Stimulated activated CD4-positive, alpha-beta T cell treated with anti-CD3 and anti-CD28 coated beads, Interleukin-2, amount 100 ng/mL, for 4 hours (primary cell): ENCODE results near the gene SLC45A3.
"Not testable (repeated sequence)": the region's sequence is repeated elsewhere in the genome, so short reads cannot be mapped to it uniquely, and the experiment has no call there.

Experiments used
- DNase-seq: peaks from one replicate; pipeline ENCODE4 v3.0.0-alpha.2; 2020; ENCODE audit warnings: low read depth

Gene SLC45A3, protein sequence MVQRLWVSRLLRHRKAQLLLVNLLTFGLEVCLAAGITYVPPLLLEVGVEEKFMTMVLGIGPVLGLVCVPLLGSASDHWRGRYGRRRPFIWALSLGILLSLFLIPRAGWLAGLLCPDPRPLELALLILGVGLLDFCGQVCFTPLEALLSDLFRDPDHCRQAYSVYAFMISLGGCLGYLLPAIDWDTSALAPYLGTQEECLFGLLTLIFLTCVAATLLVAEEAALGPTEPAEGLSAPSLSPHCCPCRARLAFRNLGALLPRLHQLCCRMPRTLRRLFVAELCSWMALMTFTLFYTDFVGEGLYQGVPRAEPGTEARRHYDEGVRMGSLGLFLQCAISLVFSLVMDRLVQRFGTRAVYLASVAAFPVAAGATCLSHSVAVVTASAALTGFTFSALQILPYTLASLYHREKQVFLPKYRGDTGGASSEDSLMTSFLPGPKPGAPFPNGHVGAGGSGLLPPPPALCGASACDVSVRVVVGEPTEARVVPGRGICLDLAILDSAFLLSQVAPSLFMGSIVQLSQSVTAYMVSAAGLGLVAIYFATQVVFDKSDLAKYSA

DNA sequence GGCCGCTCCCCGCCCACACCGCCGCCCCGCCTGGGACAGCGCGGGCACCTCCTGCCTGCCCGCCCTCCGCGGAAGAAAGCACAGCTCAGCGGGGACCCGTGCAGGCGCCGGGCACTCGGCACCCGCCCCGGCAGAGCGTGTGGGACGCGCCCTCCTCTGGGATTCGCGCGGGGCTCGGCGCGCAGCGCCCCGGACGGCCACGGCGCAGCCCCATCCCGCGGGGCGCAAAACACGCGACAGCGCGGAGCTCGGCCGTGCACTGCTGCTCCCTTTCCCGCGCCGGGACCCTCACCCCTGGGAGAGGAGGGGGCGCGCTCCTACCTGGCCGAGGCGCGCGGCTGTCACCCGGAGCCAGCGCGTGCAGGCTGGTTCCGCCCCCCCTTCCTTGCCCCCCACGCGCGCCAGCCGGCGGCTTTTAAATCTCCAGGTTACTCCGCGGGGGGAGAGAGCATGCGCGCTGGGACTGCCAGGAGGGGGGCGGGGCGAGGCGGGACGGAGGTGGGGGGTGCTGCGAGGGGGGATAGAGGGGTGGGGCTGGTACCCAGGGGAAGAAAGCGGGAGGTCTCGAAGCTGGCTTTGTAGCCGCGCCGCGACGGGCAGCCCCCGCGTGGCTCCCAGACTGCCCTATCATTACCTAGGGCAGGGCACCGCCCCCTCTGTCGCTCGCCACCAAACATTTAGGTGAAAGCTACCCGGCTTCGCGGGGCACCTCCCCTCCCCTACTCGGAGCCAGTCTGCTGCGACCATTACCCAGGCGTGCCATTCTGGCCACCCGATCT lies at the start of gene SLC45A3:
SLC45A3 (minus strand) TSS at position 437 of the 779 bp plus-strand sequence. CDS start 15,853 bp downstream, outside the sequence.
- DNase-seq = peak; percentile 35

DNA sequence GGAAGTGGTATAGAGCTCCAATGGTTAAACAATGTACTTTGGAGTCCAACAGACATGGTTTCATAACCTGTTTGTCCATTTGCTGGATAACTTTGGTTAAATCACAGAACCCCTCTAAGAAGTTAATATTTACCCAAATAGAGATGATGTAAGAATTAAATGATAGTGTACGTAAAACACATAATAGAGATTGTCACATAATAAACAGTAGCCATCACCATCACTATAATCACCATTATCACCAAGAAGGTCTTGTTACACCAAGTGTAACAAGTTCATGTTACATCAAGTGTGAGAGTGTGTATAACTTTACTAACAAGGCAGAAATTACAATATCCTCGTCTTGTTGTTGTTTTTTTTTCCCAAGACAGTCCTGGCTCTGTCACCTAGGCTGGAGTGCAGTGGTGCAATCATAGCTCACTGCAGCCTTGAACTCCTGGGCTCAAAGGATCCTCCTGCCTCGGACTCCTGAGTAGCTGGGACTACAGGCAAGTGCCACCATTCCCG lies 46.4 kb upstream of the SLC45A3 start:
- no peak for DNase-seq

DNA sequence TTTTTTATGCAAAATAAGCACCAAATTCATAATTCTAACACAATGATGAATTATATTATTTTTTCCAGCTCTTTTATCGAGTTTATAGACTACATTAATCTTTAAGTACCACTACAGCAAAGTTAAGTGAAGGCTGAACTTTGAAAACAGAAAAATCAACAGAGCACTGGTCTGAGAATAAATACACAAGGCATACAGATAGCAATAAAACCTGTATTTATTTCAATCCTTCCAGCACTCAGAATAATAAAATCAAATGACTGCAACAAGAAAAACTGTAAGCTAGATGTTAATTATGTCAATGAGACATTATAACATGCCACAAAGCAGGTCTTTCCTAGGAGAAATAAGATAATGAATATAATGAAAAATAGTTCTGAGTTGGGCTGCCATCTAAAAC lies 45.2 kb upstream of the SLC45A3 start:
- no peak for DNase-seq

DNA sequence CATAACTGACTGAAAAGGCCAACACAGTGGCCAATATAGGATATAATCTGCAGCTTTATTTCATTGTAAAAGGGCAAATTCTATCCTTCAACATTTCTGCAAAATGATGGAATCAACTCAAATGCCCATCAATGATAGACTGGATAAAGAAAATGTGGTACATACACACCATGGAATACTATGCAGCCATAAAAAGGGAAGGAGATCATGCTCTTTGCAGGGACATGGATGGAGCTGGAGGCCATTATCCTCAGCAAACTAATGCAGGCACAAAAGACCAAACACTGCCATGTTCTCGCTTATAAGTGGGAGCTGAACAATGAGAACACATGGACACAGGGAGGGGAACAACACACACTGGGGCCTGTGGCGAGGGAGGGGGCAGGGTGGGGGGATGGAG lies 40.4 kb upstream of the SLC45A3 start:
- not testable (repeated sequence) for DNase-seq

DNA sequence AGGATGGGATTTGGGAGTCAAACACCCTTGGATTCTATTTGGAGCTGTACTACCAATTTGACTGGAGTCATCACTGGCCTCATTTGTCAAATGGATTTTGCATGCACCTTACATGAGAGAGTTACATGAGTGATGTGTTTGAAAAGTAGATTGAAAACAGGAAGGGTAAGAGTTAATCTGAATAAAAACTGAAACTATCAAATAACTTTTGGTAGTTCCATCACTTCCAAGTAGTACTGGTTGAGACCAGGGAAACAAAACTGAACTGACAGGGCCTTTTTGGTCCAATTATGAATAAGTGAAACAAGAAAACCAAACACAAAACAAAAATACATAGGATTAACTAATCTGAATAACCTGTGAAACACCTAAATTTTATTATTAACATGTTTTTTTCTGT lies 39.5 kb upstream of the SLC45A3 start:
- no peak for DNase-seq

DNA sequence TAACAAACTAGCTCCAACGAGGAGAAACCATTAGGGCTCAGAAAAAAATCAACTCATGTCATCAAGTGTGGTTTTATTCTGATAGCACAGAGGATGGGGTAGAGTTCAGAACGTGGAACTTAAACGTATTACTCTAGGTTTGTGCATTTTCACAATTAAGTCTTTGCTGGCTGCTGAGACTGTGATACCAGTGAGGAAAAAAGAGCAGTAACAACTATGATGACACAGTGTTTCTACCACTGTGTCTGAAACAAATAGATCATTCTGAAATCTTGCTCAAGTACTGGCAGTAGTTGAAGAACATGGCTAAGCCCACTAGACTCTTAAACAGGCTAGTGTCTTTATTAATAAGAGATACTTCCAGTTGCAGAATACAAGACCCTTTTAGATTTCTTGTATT lies 38.7 kb upstream of the SLC45A3 start:
- DNase-seq = no peak

DNA sequence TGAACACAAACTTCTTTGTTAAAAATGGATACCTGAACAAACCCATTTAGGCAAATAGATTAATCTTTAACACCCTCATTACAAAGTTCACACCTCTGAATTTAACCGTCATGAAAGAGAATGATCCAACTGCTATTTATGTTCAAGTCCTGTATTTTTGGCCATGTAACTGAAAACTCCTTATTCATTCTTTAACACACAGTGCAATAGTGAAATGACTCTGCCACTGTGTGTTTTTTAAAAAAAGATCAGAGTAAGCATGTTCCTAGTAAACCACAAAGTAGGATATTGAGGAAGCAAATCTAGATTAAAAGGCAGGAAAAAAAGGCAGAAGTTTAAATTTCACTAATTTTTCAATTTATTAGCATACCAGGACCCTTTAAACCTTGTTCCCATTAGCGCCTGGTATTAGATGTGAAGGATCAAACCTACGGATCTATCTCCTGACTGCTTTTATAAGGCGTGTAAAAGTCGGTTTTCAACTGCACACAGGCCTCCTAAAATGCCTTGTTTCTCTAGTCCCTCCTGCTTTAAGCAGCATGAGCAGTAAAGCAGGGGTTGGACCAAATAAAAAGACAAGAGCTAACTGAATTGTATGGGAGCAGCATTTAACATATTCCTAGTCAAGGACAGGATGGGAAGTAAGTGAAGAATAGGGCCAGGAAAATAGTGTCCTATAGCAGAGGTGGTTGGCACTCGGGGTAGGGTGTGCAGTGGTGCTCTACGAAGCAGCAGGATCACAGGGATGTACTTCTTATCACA lies 36.2 kb upstream of the SLC45A3 start:
- no peak for DNase-seq

DNA sequence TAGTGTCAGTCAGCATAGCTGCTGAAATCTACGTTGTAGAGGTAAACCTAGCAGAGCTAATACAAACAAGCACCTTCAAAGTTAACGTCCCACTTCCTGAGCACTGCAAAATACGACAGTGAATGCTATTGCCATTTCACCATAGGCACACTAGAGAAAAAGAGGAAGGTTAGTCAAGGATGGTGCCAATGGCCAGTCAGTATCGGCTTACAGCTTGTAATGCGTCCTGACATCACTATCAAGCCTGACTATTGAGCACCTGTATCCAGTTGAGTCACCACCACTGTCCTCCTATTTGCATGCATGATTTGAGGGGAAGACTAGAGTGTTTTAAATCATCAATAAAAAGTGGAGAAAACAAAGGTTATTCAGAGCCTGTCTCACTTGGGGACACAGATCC lies 35.3 kb upstream of the SLC45A3 start:
- DNase-seq = no peak

DNA sequence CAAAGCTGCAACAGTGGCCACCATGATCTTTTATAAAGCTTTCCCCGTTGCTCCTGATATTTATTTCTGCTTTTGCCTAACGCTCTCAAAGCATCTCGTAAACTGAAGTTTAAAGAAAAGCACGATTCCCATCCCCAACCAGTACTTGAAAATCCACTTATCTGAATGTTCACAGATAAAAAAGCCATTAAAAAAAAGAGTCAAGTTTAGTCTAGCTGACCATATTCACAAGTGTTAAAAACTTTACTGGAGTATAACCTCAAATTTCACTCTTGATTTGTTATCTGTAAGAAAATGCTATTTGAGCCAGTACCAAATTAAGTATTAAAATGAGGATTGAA lies 34.6 kb upstream of the SLC45A3 start:
- DNase-seq = no peak

DNA sequence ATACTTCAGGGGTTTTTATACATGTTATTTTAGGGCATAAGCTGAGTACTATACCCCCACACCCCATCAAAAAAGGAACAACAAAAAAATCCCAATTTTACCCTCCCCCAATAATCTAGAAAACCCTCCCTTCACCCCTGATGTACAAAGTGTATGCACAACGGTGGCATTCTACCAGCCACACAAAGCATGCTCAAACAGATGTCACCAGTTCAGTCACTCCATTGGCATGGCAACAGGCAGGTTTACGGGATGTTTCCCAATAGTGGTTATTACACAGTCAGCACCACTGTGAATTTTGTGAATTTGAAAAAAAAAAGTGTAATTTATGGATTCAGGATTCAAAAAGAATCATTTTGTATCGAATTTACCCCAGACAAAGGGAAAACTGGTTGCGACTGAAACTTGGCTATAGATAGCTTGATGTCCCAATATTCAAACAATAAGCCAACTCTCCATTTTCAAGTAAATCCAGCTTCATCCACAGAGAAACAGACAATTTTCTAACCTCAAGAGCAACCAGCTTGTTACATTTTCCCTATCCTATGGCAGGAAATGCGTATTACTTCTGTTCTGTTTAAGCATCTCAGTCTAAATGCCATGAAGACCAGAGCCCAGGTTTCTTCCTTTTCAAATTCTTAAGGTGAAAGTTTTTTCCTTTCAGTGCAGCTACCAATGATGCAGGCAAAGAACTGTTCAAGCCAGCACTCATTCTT lies 34.0 kb upstream of the SLC45A3 start:
- no peak for DNase-seq

DNA sequence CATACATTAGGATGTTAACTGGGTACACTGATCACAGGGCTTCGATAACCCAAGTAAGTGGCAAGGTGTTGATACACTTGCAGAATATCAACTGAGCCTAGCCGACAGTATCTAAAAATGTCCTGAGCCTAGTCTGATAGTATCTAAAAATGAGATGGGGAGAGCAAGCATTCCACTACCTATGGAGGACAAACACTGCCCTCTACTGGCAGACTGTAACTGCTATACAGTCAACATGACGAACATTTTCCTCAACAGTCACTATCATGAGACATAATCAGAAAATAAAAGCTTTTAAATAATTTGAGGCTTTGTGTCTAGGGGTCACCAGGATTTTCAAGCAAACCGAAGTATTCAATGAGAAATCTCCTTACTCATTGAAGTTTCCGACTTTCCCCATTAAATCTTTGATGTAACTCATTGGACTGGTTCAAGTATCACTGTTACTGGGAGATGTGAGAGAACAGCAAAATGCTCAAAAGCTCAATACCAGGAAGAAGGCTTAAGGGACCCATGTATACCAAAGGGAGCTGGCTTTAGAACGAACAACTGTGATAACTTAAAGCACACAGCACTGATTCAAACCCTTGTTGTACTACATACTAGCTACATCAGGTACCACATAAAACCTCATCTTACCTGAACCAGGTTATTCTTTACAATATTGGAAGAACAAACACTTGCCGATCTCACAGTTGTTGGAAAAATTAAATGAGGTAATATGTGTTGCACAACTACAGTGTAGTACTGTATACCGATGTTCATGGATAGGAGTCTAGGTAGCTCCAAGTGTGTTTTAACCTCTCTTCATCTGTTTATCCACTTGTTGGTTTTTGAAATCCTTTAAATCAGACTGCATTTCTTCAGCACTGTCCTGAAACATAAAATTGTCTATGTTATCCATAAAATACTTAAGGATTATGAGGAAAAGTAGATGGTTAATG lies 31.1 kb upstream of the SLC45A3 start:
- DNase-seq = peak; percentile 72

DNA sequence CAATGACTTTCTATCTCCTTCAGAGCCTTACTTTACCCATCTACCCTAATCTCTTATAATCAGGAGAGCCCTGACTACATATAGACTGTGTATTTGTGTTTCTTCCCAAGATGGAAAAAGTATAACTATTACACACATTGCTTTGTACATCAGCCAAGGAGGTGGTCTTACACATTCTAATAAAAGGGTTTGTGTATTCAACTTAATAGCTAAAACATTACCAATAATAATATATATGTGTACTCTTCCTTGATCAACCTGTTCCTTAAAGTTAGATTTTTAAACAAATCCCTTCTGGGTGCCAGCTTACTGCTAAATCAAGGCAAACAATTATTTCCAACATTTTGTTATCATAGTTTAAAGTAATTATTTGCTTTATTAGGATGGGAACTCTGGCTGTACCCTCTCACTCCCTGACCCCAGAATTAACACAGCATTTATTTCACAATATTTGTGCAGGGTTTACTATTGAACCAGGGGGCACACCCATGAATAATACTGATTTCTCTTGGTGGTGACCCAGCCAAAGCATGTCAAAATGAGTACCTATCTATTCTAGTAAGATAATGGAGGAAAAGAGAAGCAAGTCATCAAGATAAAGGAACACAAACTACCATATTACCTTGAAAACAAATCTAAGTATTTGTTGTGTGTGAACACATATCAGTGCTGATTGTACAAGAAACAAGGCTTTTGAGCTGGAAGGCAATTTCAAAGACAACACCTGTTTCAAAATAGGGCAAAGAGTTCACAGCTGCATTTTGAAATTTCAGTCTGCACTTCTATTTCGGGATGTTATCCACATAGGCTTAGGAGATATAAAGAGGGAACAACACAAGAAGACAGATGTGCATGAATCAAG lies 30.1 kb upstream of the SLC45A3 start:
- no peak for DNase-seq

DNA sequence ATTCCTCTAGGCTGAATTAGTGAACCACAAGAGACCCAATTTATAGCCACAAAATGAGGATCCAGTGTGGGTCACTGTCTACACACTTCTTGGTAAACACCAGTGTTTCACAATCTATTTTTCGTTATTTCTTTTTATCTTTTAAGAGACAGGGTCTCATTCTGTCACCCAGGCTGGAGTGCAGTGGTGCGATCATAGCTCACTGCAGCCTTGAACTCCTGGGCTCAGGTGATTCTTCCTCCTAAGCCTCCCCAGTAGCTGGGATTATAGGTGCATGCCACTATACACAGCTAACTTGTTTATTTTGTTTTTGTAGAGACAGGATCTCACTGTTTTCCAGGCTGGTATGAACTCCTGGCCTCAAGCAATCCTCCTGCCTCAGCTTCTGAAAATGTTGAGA lies 29.3 kb upstream of the SLC45A3 start:
- no peak for DNase-seq

DNA sequence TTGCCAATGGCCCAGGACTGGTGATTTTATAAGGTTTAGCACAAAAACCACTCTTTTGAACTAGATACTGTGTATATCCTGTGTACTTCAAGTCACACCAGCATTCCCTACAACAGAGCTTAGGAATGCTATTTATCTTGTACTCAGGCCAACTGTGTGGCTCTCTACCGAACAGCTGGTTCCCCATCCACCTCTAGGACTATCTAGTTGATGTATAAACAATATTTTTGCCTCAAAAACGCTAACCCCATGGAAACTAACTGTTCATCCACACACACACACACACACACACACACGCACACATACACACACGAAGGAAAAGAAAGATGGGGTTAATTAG lies 28.7 kb upstream of the SLC45A3 start:
- no peak for DNase-seq

DNA sequence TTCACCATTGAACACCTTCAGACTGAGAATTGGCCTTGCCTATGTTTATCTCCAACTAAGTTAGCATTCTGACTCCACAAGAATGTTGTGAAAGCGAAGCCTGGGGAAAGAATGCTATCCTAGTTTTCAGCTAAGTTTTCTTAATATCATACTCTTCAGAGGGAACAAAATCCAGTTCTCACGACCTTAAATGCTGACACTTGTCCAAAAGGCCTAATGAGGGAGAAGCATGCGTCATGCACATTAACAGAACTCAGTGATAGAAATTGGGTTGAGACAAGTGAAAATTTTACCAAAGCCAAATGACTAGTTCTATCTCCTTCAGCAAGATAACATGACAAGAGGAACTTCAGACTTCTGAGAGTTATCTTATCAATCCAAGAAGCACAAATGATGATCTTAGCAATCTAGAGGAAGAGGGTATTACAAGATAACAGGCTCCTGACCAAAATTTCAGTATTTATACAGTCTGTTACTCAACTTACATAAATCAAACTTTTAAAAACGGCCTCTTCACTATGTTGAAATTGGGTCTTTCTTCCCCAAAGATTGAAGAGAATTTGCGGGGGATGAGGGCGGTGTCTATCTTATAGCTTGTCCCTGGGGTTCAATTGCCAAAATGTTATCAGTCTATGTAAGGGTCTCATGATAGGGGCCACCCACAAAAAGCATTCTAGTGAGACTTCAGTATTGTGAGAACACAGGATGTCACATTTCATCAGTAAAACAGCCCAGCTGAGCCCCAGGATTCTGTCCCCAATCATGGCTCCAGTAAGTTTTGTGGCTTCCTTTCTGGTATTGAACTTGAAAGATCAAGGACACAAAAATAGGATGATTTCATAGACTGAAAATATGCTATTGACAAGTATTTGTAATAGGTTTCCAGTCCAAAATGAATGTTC lies 26.5 kb upstream of the SLC45A3 start:
- DNase-seq = no peak

DNA sequence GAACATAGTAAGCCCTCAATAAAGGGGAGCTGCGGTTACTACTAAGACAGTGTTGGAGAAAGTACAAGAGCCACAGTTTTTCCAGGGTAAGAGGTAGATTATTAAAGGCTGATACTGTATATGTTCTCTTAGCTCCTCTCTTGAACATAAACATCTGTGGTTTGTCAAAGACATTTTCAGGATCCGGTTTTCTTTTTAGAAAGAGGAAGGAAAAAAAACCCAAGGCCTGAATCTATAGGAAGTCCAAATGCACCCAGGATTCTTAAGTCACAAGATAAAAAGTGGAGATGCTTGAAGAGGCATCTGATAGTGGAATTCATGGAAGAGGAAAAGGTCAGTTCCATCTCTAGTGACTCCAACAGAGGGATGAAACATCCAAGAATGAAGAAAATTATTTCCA lies 24.6 kb upstream of the SLC45A3 start:
- no peak for DNase-seq

DNA sequence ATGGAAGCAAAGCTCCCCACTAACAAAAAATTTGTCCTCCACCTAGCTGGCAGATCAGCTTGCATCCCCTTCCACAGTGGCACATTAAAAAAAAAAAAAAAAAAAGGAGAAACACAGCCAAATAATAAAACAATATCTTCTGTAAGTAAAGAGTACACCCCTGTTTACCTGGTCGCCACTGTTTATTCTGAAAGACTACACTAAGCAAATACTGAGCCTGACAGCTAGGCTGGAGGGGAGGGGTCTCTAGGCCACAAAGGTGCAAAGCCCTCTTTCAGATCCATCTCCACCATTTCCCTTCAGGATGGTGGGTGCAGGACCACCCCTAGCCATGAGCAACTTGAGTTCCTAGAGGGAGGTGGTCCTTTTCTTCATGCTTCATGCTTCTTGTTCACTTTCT lies 22.8 kb upstream of the SLC45A3 start:
- no peak for DNase-seq

DNA sequence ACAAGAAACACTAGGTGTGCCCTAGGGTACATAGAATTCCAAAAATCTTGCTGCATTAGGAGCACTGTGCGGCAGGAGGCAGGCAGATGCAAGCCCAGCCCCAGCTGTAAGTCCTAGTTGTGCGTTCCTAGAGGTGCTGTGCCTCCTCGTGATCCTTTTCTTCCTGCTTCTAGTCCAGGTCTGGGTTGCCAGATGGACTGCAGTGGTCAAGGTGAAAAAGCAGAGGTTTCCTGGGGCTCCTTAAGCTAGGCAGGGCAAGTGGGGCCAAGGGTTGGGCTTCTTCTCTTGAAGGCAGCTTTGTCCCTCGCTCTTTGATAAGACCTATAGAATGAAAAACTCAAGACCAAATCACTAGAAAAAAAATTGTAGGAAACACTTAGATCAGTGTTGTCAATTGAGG lies 21.6 kb upstream of the SLC45A3 start:
- DNase-seq = no peak

DNA sequence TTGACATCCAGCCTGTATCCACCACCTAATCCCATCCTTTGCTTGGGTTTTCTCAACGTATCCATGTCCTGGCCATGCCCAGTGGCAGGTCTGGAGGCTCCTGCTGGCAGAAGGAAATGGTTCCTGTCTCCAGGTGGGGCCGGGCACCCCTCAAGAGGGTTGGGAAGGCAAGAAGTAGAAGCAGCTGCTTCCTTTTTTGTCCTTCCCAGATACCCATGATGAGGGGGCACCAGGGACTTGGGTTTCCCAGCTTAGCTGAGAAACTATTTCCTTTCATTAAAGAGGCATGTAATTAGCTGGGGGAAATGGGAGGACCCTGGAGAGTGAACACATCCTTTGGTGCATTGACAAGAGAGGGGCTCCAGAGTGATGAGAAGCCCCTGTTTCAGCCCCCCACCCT lies 21.1 kb upstream of the SLC45A3 start:
- DNase-seq = no peak
